GM23248 (cell line): Measurements from ENCODE around the gene SYCE3. TPM values are rescaled to one million over a fixed set of nuclear protein-coding genes. Genes with fewer than 3 reads are reported as not detected.
"Not testable (repeated sequence)": the region's sequence is repeated elsewhere in the genome, so short reads cannot be mapped to it uniquely, and the experiment has no call there.

Source experiments
- DNase-seq: peaks from one replicate; pipeline ENCODE4 v3.0.0-alpha.2; 2015
- H2AFZ ChIP-seq: fragments of 200-600 bp; sonication (generic); 2 replicates; pipeline ENCODE4 v1.6.1; 2016; ENCODE audit warnings: antibody characterized with exemption
- H3F3A ChIP-seq: fragments of 200-600 bp; sonication (generic); 2 replicates; pipeline ENCODE4 v1.6.1; 2016; ENCODE audit warnings: mild to moderate bottlenecking, antibody characterized with exemption, mixed run types; ENCODE audit not compliant: insufficient read depth
- H3K27ac ChIP-seq: fragments of 200-600 bp; sonication (generic); 2 replicates; pipeline ENCODE4 v1.5.1; 2016; ENCODE audit warnings: mild to moderate bottlenecking
- H3K27me3 ChIP-seq: fragments of 200-600 bp; sonication (generic); replicated peaks from 2 replicates; pipeline ENCODE4 v1.6.1; 2016; ENCODE audit warnings: mild to moderate bottlenecking; ENCODE audit not compliant: insufficient read depth
- H3K36me3 ChIP-seq: fragments of 200-600 bp; sonication (generic); 2 replicates; pipeline ENCODE4 v1.6.1; 2016; ENCODE audit warnings: low read depth, mild to moderate bottlenecking
- H3K4me1 ChIP-seq: fragments of 200-600 bp; sonication (generic); 2 replicates; pipeline ENCODE4 v1.6.1; 2016; ENCODE audit warnings: mild to moderate bottlenecking; ENCODE audit not compliant: insufficient read depth
- H3K4me2 ChIP-seq: fragments of 200-600 bp; sonication (generic); one replicate; pipeline ENCODE4 v1.6.1; 2016; ENCODE audit warnings: mild to moderate bottlenecking; ENCODE audit not compliant: unreplicated experiment
- H3K4me3 ChIP-seq: fragments of 200-600 bp; sonication (generic); 2 replicates; pipeline ENCODE4 v1.5.1; 2016; ENCODE audit warnings: mild to moderate bottlenecking
- H3K79me2 ChIP-seq: fragments of 200-600 bp; sonication (generic); 2 replicates; pipeline ENCODE4 v1.6.1; 2016; ENCODE audit warnings: mild to moderate bottlenecking; ENCODE audit not compliant: insufficient read depth
- H3K9ac ChIP-seq: fragments of 200-600 bp; sonication (generic); 2 replicates; pipeline ENCODE4 v1.6.1; 2016; ENCODE audit warnings: mild to moderate bottlenecking
- H3K9me2 ChIP-seq: fragments of 200-600 bp; sonication (generic); 2 replicates; pipeline ENCODE4 v1.6.1; 2016; ENCODE audit warnings: mixed run types, mild to moderate bottlenecking, moderate library complexity; ENCODE audit not compliant: insufficient read depth
- H3K9me3 ChIP-seq: fragments of 200-600 bp; sonication (generic); one replicate; pipeline ENCODE4 v1.6.1; 2017; ENCODE audit warnings: low read depth
- H4K20me1 ChIP-seq: fragments of 200-600 bp; sonication (generic); 2 replicates; pipeline ENCODE4 v1.6.0; 2016; ENCODE audit not compliant: insufficient read depth
- EZH2 ChIP-seq: fragments of 200-600 bp; sonication (generic); IDR thresholded peaks from 2 replicates; pipeline ENCODE4 v1.6.1; 2018; ENCODE audit warnings: antibody characterized with exemption, mild to moderate bottlenecking; ENCODE audit not compliant: insufficient read depth, poor library complexity, severe bottlenecking
- EZH2phosphoT487 ChIP-seq: fragments of 200-600 bp; sonication (generic); IDR thresholded peaks from 2 replicates; pipeline ENCODE4 v1.6.1; 2018; ENCODE audit warnings: antibody characterized with exemption, moderate library complexity, mild to moderate bottlenecking, low read depth; ENCODE audit not compliant: insufficient read depth
- WGBS, 2 experiments: methylation state at CpG; one replicate each; pipeline ENCODE4 v1.1.6; 2015 to 2017; ENCODE audit warnings: low lambda C conversion rate in 2 of 2, low coverage in 1 of 2; ENCODE audit errors: missing lambda C conversion rate in 2 of 2; 5-methylcytosine and 5-hydroxymethylcytosine counted together
- in situ Hi-C: fragments of 300-500 bp; cut with MboI; formaldehyde crosslinking; loops from 2 replicates; pipeline ENCODE4 v1.15.0; 2020
- polyA plus RNA-seq: library from polyadenylated mRNA; unstranded; fragments of >200 nt; fragmentation: Nextera tagmentation; extraction: Ambion mirVana; gene quantifications from 2 replicates; pipeline ENCODE4 v1.2.1, GENCODE V29; 2016
- total RNA-seq: library from RNA; depleted of rRNA; stranded (reverse); fragments of >200 nt; shearing (Covaris generic); gene quantifications from 2 replicates; pipeline ENCODE4 v1.2.3, GENCODE V29; 2014

Gene SYCE3
- total and polyA plus RNA-seq, 2 experiments from 2014 or later: 0.80 TPM; not detected in 1

GRCh38 chr22:50542416-50542927 lies 20.2 kb downstream of the SYCE3 start:
- H3K36me3 ChIP-seq: no peaks in the 10 kb centered on the region
- H3K4me2 ChIP-seq: no peak overlapping the region
- no peak overlapping the region for H3K4me3 ChIP-seq
- H3K9ac ChIP-seq: no peak overlapping the region
- peak; percentile 75 for DNase-seq
- H3K9me3 ChIP-seq: no peaks in the 10 kb centered on the region
- in situ Hi-C loops: no loop called here
- no peak overlapping the region for H2AFZ ChIP-seq
- WGBS, 2 experiments: 88% methylated on average over 19 of the region's 19 CpGs
- no peak for TF ChIP-seq EZH2phosphoT487
- TF ChIP-seq EZH2: no peak
- H3K27me3 ChIP-seq: no peaks in the 10 kb centered on the region; the same call in 1 of the 2 replicates
- no peaks in the 10 kb centered on the region for H3K9me2 ChIP-seq
- peak overlapping the region; percentile 99 for H3K27ac ChIP-seq
- peaks cover 42% of the 10 kb centered on the region for H3K4me1 ChIP-seq
- H3F3A ChIP-seq: peaks cover 42% of the 10 kb centered on the region
- no peaks in the 10 kb centered on the region for H3K79me2 ChIP-seq
- no peaks in the 10 kb centered on the region for H4K20me1 ChIP-seq

DNA sequence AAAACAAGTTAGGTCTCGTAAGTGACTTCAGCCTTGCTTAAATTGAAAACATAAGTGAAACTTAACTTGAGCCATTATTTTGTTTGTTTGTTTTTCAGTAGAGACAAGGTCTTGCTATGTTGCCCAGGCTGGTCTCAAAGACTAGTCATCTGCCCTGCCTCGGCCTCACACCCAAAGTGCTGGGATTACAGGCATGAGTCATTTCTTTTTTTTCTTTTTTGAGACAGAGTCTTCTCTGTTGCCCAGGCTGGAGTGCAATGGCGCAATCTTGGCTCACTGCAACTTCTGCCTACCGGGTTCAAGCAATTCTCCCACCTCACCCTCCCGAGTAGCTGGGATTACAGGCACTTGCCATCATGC lies 21.1 kb downstream of the SYCE3 start:
- H4K20me1 ChIP-seq, H2AFZ ChIP-seq, H3K9me3 ChIP-seq, H3K27me3 ChIP-seq, H3K9me2 ChIP-seq, in situ Hi-C loops, H3K36me3 ChIP-seq, H3K4me3 ChIP-seq, H3K79me2 ChIP-seq: not testable (repeated sequence)
- Histone ChIP-seq H3F3A (peaks cover 42% of the 10 kb centered on the region), H3K27ac (peak overlapping the region; percentile 99), H3K4me2 (peak overlapping the region; percentile 1), H3K9ac (peak overlapping the region; percentile 72), H3K4me1 (peaks cover 42% of the 10 kb centered on the region)
- peak; percentile 96 for DNase-seq
- 3% methylated on average over 5 of the region's 5 CpGs for WGBS, 2 experiments

DNA sequence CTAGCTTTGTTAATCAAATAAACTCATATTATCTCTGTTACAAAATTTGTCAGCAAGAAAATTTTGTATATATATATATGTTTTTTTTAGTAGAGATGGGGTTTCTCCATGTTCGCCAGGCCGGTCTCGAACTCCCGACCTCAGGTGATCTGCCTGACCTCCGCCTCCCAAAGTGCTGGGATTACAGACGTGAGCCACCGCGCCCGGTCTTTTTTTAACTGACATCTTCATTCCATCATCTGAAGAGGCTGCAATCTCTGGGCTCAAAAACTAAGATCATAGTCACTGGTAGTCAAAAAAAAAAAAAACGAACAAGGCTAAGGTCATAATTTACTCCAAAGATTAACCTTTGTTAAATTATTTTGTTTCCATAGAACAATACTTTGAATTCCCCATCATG lies 22.3 kb downstream of the SYCE3 start:
- Histone ChIP-seq H3K9ac (peak overlapping the region; percentile 90), H3K36me3 (no peaks in the 10 kb centered on the region), H3F3A (peaks cover 42% of the 10 kb centered on the region), H3K4me2 (peak overlapping the region; percentile 84), H3K9me2 (no peaks in the 10 kb centered on the region), H3K79me2 (no peaks in the 10 kb centered on the region), H3K27ac (peak overlapping the region; percentile 99), H2AFZ (no peak overlapping the region), H3K9me3 (no peaks in the 10 kb centered on the region), H3K27me3 (no peaks in the 10 kb centered on the region), H3K4me1 (peaks cover 42% of the 10 kb centered on the region), H4K20me1 (no peaks in the 10 kb centered on the region), H3K4me3 (no peak overlapping the region)
- TF ChIP-seq EZH2 (no peak), EZH2phosphoT487 (no peak)
- in situ Hi-C loops: no loop called here
- WGBS, 2 experiments: 81% methylated on average over 10 of the region's 10 CpGs
- DNase-seq: no peak

- Histone ChIP-seq H3K9me2 (no peaks in the 10 kb centered on the region), H3K4me2 (peak overlapping the region; percentile 54), H3K27ac (peak overlapping the region; percentile 99), H3K4me1 (peaks cover 42% of the 10 kb centered on the region), H3K36me3 (no peaks in the 10 kb centered on the region), H3K4me3 (no peak overlapping the region), H4K20me1 (no peaks in the 10 kb centered on the region), H3K79me2 (no peaks in the 10 kb centered on the region), H2AFZ (peak overlapping the region; percentile 70), H3K9ac (peak overlapping the region; percentile 90), H3K27me3 (no peaks in the 10 kb centered on the region), H3F3A (peaks cover 44% of the 10 kb centered on the region), H3K9me3 (no peaks in the 10 kb centered on the region)
- 75 to 78% methylated on average over 13 of the region's 13 CpGs for WGBS, 2 experiments
- TF ChIP-seq EZH2phosphoT487: no peak
- no peak for TF ChIP-seq EZH2
- in situ Hi-C loops: no loop called here
- DNase-seq: no peak
These were observed 25.0 kb downstream of the SYCE3 start for GRCh38 chr22:50537765-50538164.

DNA sequence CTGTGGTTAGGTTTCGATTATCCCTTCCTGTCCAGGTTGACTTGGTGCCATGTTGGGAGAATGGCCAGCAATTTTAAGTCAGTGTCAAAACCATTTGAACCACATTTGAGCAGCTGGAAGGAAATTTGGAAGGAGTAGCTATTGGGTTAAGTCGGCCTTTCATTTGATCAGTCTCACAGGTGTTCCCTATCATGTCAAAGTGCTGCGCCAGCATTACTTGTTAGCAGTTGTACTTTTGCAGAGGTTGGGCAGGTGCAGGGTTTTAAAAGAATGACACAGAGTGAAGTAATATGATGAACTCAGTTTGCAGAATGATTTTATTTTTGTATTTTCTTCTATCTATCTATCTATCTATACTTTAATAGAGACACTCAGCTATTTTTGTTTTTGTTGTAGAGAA lies 26.5 kb downstream of the SYCE3 start:
- Histone ChIP-seq H2AFZ (no peak overlapping the region), H3K27ac (no peak overlapping the region), H3K4me2 (no peak overlapping the region), H4K20me1 (no peaks in the 10 kb centered on the region), H3K36me3 (no peaks in the 10 kb centered on the region), H3K9me2 (no peaks in the 10 kb centered on the region), H3K4me3 (no peak overlapping the region), H3K9ac (no peak overlapping the region), H3K79me2 (no peaks in the 10 kb centered on the region), H3K4me1 (peaks cover 30% of the 10 kb centered on the region), H3K9me3 (no peaks in the 10 kb centered on the region), H3F3A (peaks cover 34% of the 10 kb centered on the region), H3K27me3 (no peaks in the 10 kb centered on the region)
- DNase-seq: no peak
- TF ChIP-seq EZH2 (no peak), EZH2phosphoT487 (no peak)
- WGBS, 2 experiments: 82 to 87% methylated on average over 3 of the region's 3 CpGs
- in situ Hi-C loops: no loop called here
